Measurements from ENCODE around the gene MPP4.
"Not testable (repeated sequence)": the region's sequence is repeated elsewhere in the genome, so short reads cannot be mapped to it uniquely, and the experiment has no call there.

MPP4 gene

DNA sequence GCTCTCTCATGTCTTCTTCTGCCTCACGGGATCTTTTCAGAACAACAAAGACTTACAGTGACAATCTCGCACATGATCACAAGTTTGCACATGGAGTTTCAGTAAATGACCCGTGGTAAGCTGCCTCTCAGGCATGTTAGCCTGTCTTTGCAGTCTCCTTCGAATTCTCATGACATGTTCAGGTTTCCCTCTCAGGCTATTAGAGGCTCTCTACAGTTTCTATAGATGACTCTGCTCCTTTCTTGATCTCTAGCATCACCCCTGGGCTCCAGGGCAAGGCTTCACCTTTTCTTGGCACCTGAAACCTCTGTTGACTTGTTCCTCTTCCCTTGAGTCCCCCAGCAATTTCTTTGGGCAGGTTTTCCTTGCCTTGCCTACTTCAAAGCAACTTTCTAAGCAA lies 23.0 kb downstream of the MPP4 start:
- no peak for DNase-seq (ENCODE audit: extremely low read depth, low read depth)
- no peak overlapping the region for H3K4me3 ChIP-seq (replicated peaks; ENCODE audit: low read depth, low read length)
- TF ChIP-seq, protein P1, sequence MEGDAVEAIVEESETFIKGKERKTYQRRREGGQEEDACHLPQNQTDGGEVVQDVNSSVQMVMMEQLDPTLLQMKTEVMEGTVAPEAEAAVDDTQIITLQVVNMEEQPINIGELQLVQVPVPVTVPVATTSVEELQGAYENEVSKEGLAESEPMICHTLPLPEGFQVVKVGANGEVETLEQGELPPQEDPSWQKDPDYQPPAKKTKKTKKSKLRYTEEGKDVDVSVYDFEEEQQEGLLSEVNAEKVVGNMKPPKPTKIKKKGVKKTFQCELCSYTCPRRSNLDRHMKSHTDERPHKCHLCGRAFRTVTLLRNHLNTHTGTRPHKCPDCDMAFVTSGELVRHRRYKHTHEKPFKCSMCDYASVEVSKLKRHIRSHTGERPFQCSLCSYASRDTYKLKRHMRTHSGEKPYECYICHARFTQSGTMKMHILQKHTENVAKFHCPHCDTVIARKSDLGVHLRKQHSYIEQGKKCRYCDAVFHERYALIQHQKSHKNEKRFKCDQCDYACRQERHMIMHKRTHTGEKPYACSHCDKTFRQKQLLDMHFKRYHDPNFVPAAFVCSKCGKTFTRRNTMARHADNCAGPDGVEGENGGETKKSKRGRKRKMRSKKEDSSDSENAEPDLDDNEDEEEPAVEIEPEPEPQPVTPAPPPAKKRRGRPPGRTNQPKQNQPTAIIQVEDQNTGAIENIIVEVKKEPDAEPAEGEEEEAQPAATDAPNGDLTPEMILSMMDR (IDR thresholded peaks at IDR 0.05; ENCODE audit: low read depth, low read length, missing control alignments): no peak

GRCh38 chr2:201674794-201675193 lies 23.6 kb downstream of the MPP4 start:
- TF ChIP-seq, protein P1 (IDR thresholded peaks at IDR 0.05; ENCODE audit: low read depth, low read length, missing control alignments): no peak
- no peak overlapping the region for H3K4me3 ChIP-seq (replicated peaks; ENCODE audit: low read depth, low read length)
- DNase-seq (ENCODE audit: extremely low read depth, low read depth): no peak

DNA sequence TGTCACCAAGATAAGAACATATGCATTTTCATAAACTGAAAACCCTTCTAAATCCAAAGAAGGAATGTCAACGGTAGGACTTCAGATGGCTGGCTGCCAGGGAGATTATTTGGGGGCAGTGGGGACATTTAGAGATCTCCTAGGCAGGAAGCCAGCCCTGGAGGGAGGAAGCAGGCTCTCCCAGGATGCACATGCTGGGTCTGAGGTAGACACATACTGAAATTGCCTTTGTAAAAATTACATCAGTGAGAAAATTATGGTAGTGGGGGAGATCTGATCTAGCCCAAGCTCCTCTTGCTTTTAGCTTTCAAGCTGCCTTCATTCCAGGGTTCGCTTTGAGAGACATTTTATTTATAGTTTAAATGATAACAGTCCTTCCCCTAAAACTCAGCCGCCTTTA lies 24.1 kb downstream of the MPP4 start:
- TF ChIP-seq, protein P1 (IDR thresholded peaks at IDR 0.05; ENCODE audit: low read depth, low read length, missing control alignments): no peak
- no peak for DNase-seq (ENCODE audit: extremely low read depth, low read depth)
- H3K4me3 ChIP-seq (replicated peaks; ENCODE audit: low read depth, low read length): no peak overlapping the region

DNA sequence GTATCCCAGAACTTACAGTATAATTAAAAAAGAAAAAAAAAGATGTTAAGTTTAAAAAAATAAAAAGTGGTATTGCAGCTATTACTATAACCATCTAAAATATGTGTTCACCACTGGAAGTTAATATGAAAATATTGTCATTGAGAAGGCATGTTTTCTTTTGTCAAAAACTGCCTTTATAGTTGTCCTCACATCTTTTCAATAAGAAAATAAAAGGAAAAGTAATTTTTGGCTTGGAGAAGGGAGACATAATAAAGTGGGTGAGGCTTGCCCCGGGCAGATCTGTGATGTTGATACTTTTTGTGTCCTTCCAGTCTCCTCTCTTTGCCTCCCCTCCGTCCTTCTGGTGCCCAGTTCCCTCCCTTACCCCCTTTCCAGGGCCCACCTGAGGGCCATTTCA lies 24.9 kb downstream of the MPP4 start:
- TF ChIP-seq, protein P1 (IDR thresholded peaks at IDR 0.05; ENCODE audit: low read depth, low read length, missing control alignments): no peak
- no peak for DNase-seq (ENCODE audit: extremely low read depth, low read depth)

GRCh38 chr2:201671205-201671604 lies 27.2 kb downstream of the MPP4 start:
- not testable (repeated sequence) for DNase-seq (ENCODE audit: extremely low read depth, low read depth); H3K4me3 ChIP-seq (replicated peaks; ENCODE audit: low read depth, low read length)

More for the DNA sequence above, 24.9 kb downstream of the MPP4 start:
- H3K4me3 ChIP-seq (replicated peaks; ENCODE audit: low read depth, low read length): no peak overlapping the region

GRCh38 chr2:201669865-201670264 lies 28.6 kb downstream of the MPP4 start:
- no peak for DNase-seq (ENCODE audit: extremely low read depth, low read depth)
- H3K4me3 ChIP-seq (replicated peaks; ENCODE audit: low read depth, low read length): no peak overlapping the region
- TF ChIP-seq, protein P1 (IDR thresholded peaks at IDR 0.05; ENCODE audit: low read depth, low read length, missing control alignments): no peak

- DNase-seq (ENCODE audit: extremely low read depth, low read depth): no peak
- no peak overlapping the region for H3K4me3 ChIP-seq (replicated peaks; ENCODE audit: low read depth, low read length)
- TF ChIP-seq, protein P1 (IDR thresholded peaks at IDR 0.05; ENCODE audit: low read depth, low read length, missing control alignments): no peak
Observed at GRCh38 chr2:201668402-201668910, 30.0 kb downstream of the MPP4 start.

Measured in HFF-Myc (cell line).